ENCODE measurements around the gene RIPK4.
"Not testable (repeated sequence)": the region's sequence is repeated elsewhere in the genome, so short reads cannot be mapped to it uniquely, and the experiment has no call there.

The RIPK4 gene

GRCh38 chr21:41733951-41734689 is 32.7 kb downstream of the RIPK4 start:
- no peak for DNase-seq

- DNase-seq = no peak
Measured at GRCh38 chr21:41731081-41731480, 35.8 kb downstream of the RIPK4 start.

GRCh38 chr21:41730367-41730765 is 36.5 kb downstream of the RIPK4 start:
- no peak for DNase-seq

GRCh38 chr21:41729701-41730366 is 37.0 kb downstream of the RIPK4 start:
- no peak for DNase-seq

GRCh38 chr21:41727784-41728763 is 38.8 kb downstream of the RIPK4 start:
- DNase-seq = no peak

GRCh38 chr21:41726970-41727783 is 39.7 kb downstream of the RIPK4 start:
- no peak for DNase-seq

- no peak for DNase-seq
Measured at GRCh38 chr21:41726630-41726969, 40.3 kb downstream of the RIPK4 start.

GRCh38 chr21:41726058-41726558 is 40.7 kb downstream of the RIPK4 start:
- DNase-seq = no peak

GRCh38 chr21:41725421-41726031 is 41.3 kb downstream of the RIPK4 start:
- no peak for DNase-seq

GRCh38 chr21:41723835-41724234 is 43.0 kb downstream of the RIPK4 start:
- DNase-seq = not testable (repeated sequence)

- no peak for DNase-seq
Measured at GRCh38 chr21:41722052-41723018, 44.5 kb downstream of the RIPK4 start.

- DNase-seq = no peak
Measured at GRCh38 chr21:41720250-41720649, 46.6 kb downstream of the RIPK4 start.

GRCh38 chr21:41719691-41720090 is 47.2 kb downstream of the RIPK4 start:
- DNase-seq = no peak

GRCh38 chr21:41717573-41718330 is 49.1 kb downstream of the RIPK4 start:
- DNase-seq = no peak

GRCh38 chr21:41716751-41717150 is 50.1 kb downstream of the RIPK4 start:
- no peak for DNase-seq

- DNase-seq = no peak
Measured at GRCh38 chr21:41715649-41716281, 51.1 kb downstream of the RIPK4 start.

- not testable (repeated sequence) for DNase-seq
Measured at GRCh38 chr21:41714299-41714865, 52.5 kb downstream of the RIPK4 start.

GRCh38 chr21:41713495-41714281 is 53.2 kb downstream of the RIPK4 start:
- no peak for DNase-seq
